CD4-positive, alpha-beta T cell treated with Interleukin-6 for 4 hours (primary cell): Measurements from ENCODE around the gene PIM1.
"Not testable (repeated sequence)": the region's sequence is repeated elsewhere in the genome, so short reads cannot be mapped to it uniquely, and the experiment has no call there.

ENCODE experiments used
- DNase-seq: peaks from one replicate; pipeline ENCODE4 v3.0.0-alpha.2; 2020; ENCODE audit warnings: mixed read lengths

The PIM1 gene

GRCh38 chr6:37171970-37172812 lies 2.2 kb downstream of the PIM1 start:
- peak; percentile 94 for DNase-seq

- no peak for DNase-seq
Measured at GRCh38 chr6:37172912-37173492, 3.0 kb downstream of the PIM1 start.

GRCh38 chr6:37173493-37174195 lies 3.7 kb downstream of the PIM1 start:
- DNase-seq, result peak; percentile 69

- DNase-seq, result no peak
Measured at GRCh38 chr6:37174196-37174514, 4.2 kb downstream of the PIM1 start.

- no peak for DNase-seq
Measured at GRCh38 chr6:37174515-37175331, 4.8 kb downstream of the PIM1 start.

- no peak for DNase-seq
Measured at GRCh38 chr6:37175332-37176267, 5.6 kb downstream of the PIM1 start.

- DNase-seq, result no peak
Measured at GRCh38 chr6:37176268-37177076, 6.5 kb downstream of the PIM1 start.

- DNase-seq, result no peak
Measured at GRCh38 chr6:37177077-37177934, 7.4 kb downstream of the PIM1 start.

- no peak for DNase-seq
Measured at GRCh38 chr6:37177935-37178517, 8.1 kb downstream of the PIM1 start.

- no peak for DNase-seq
Measured at GRCh38 chr6:37180075-37180474, 10.1 kb downstream of the PIM1 start.

GRCh38 chr6:37180610-37181009 lies 10.7 kb downstream of the PIM1 start:
- peak; percentile 39 for DNase-seq

GRCh38 chr6:37182736-37183590 lies 13.0 kb downstream of the PIM1 start:
- DNase-seq, result peak; percentile 83

GRCh38 chr6:37185949-37186720 lies 16.2 kb downstream of the PIM1 start:
- DNase-seq, result not testable (repeated sequence)

- DNase-seq, result no peak
Measured at GRCh38 chr6:37187321-37188022, 17.5 kb downstream of the PIM1 start.

GRCh38 chr6:37188962-37189510 lies 19.1 kb downstream of the PIM1 start:
- no peak for DNase-seq

- DNase-seq, result no peak
Measured at GRCh38 chr6:37190159-37190535, 20.2 kb downstream of the PIM1 start.

GRCh38 chr6:37192666-37193065 lies 22.7 kb downstream of the PIM1 start:
- no peak for DNase-seq
